ENCODE measurements around the gene VPS51.
"Not testable (repeated sequence)": the region's sequence is repeated elsewhere in the genome, so short reads cannot be mapped to it uniquely, and the experiment has no call there.

VPS51 gene

GRCh38 chr11:65136515-65137096 lies 40.6 kb downstream of the VPS51 start:
- no peak for DNase-seq

DNA sequence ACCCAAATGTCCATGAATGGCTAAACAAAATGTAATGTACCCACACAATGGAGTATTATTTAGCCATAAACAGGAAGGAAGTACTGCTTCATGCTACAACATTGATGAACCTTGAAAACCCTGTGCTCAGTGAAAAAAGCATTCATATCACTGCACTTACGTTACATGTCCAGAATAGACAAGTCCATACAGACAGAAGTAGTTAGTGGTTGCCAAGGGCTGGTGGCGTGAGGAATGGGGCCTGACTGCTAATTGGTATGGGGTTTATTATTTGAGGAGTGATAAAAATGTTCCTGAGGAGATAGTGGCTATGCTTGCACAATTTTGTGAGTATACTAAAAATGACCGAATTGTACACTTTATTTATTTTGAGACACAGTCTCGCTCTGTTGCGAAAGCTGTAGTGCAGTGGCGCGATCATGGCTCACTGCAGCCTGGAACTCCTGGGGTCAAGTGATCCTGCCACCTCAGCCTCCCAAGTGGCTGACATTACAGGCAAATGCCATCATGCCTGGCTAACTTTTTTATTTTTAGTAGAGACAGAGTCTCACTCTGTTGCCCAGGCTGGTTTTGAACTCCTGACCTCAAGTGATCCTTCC lies 46.0 kb downstream of the VPS51 start:
- no peak for DNase-seq

DNA sequence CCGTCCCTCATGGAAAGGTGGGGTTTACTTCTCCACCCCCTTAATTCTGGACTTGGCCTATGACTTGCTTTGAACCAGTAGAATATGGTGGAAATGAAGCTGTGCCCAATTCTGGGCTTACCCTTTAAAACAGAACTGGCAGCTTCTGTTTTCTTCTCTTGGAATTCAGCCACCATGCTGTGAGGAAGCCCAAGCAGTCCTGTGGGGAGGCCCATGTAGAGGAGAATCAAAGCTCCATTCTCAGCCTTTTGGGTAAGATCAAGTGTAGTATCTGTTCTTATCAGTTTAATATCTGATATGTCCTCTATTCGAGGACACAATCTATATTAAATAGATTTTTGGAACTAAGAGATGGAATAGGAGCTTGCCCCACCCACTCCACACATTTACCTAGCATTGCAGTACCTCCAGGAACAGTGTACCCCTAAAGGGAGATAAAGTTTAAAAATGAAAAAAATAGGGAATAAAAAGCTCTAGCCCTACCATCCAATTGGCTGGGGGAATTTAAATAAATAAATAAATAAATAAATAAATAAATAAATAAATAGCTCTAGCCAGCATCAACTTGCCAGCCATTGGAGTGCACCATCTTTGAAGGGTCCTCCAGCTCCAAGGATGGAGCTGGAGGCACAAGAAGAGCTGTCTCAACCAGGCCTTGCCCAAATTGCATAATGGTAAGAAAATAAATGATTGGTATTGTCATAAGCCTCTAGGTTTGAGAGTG lies 51.5 kb downstream of the VPS51 start:
- DNase-seq: no peak

- no peak for DNase-seq
Measured at GRCh38 chr11:65148657-65149056, 52.6 kb downstream of the VPS51 start.

DNA sequence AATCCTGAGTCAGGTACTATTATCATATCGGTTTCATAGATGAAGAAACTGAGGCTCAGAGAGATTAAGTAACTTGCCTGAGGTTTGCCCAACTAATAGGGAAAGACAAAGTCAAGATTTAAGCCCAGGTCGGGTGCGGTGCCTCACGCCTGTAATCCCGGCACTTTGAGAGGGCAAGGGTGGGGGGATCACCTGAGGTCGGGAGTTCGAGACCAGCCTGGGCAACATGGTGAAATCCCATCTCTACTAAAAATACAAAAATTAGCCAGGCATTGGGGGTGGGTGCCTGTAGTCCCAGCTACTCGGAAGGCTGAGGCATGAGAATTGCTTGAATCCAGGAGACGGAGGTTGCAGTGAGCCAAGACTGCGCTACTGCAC lies 54.1 kb downstream of the VPS51 start:
- not testable (repeated sequence) for DNase-seq

DNA sequence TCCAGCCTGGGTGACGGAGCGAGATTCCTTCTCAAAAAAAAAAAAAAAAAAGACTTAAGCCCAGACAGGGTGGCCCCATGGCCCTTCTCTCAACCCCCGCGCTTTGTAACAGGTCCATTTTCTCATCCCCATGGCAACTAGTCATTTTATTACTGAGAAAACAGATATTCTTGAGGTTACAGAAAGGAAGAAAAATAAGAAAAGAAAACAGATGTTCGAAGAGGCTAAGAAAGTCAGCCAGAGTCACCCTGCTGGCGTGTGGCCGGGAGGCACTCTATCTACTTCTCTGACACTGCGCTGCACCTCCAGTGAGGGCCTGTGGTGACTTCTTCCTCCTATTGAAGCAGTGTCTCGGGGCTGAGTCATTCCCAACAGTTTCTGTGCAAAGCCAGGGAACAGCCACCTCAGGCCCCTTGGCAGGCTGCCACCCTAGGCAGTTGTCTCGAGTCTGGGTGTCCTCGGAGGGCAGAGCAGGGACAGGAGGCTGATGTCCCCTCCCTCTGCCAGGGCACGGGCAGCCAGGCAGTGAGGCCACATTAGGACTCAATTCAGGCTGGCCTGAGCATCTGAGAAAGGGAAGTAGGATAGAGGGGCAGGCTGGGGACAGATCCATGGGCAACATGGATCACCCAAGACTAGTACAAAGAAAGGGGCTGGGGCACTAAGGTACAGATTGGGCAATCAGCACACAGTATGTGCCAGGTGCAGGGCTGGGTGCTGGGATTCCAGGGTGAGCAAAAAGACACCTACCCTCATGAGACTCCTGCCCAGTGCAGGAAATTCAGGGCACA lies 54.7 kb downstream of the VPS51 start:
- DNase-seq: no peak

- no peak for DNase-seq
Measured at GRCh38 chr11:65151331-65151899, 55.4 kb downstream of the VPS51 start.

DNA sequence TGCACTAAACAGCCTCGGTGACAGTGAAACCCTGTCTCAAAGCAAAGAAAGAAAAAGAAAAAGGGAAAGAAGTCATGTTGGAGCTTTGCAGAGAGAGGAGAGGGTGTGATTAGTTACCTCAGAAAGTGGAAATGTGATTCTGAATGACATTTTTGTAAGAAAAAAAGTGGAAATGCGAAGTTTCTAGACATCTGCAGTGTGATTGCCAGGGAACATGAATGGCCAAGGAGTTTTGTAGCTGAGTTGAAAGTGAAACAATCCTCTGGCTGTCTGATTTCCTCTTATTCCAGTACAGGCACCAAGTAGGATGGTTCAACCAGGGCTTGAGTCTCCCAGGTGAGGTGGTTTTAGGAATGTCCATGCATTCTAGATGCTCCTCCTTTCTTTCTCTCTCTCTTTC lies 56.1 kb downstream of the VPS51 start:
- no peak for DNase-seq

DNA sequence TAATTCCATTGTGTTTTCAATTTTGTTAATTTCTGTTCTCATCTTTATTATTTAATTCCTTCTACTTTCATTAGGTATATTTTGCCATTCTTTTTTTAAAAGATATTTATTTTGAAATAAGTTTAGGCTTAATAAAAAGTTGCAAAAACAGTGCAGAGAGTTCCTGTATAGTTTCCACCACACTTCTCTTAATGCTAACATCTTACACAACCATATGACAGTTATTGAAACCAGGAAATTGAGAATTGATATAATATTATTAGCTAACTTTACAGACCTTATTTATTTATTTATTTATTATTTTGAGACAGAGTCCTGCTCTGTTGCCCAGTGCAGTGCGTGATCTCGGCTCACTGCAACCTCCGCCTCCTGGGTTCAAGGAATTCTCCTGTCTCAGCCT lies 60.2 kb downstream of the VPS51 start:
- DNase-seq: no peak

GRCh38 chr11:65156926-65157325 lies 60.9 kb downstream of the VPS51 start:
- DNase-seq: no peak

- no peak for DNase-seq
Measured at GRCh38 chr11:65157336-65157735, 61.3 kb downstream of the VPS51 start.

- no peak for DNase-seq
Measured at GRCh38 chr11:65159012-65159411, 63.0 kb downstream of the VPS51 start.

GRCh38 chr11:65160643-65161042 lies 64.6 kb downstream of the VPS51 start:
- DNase-seq: no peak
